H9 (cell line): ENCODE measurements around the gene SH3GLB2. TPM values are rescaled to one million over a fixed set of nuclear protein-coding genes. Genes with fewer than 3 reads are reported as not detected.
A peak's percentile ranks its signal among the peaks of the same experiment; 100 is the strongest.

ENCODE experiments used
- DNase-seq: peaks from one replicate; pipeline ENCODE4 v3.0.0-alpha.2; 2017
- H2AFZ ChIP-seq: one replicate; pipeline ENCODE4 v1.6.1; 2013; ENCODE audit warnings: mild to moderate bottlenecking, low read length, control low read depth, moderate library complexity
- H2AK5ac ChIP-seq: 2 replicates; pipeline ENCODE4 v1.6.1; 2013; ENCODE audit warnings: low read length, control low read depth, mixed read lengths; ENCODE audit not compliant: insufficient read length
- H2BK120ac ChIP-seq: one replicate; pipeline ENCODE4 v1.6.1; 2013; ENCODE audit warnings: low read depth, mild to moderate bottlenecking, low read length, control low read depth, inconsistent platforms; ENCODE audit not compliant: poor library complexity, severe bottlenecking
- H2BK12ac ChIP-seq: 2 replicates; pipeline ENCODE4 v1.6.1; 2013; ENCODE audit warnings: low read length, control low read depth, mixed read lengths, low read depth; ENCODE audit not compliant: insufficient read length
- H2BK15ac ChIP-seq: 2 replicates; pipeline ENCODE4 v1.6.1; 2013; ENCODE audit warnings: low read depth, low read length, control low read depth
- H2BK20ac ChIP-seq: one replicate; pipeline ENCODE4 v1.6.1; 2013; ENCODE audit warnings: low read depth, mild to moderate bottlenecking, low read length, control low read depth, inconsistent platforms; ENCODE audit not compliant: poor library complexity, severe bottlenecking
- H2BK5ac ChIP-seq: 2 replicates; pipeline ENCODE4 v1.6.1; 2013; ENCODE audit warnings: low read length, control low read depth, mixed read lengths; ENCODE audit not compliant: insufficient read length
- H3K14ac ChIP-seq: 2 replicates; pipeline ENCODE4 v1.6.1; 2013; ENCODE audit warnings: low read length, control low read depth; ENCODE audit not compliant: insufficient read depth
- H3K18ac ChIP-seq: 2 replicates; pipeline ENCODE4 v1.6.1; 2013; ENCODE audit warnings: low read depth, mild to moderate bottlenecking, mixed read lengths, low read length, control low read depth; ENCODE audit not compliant: insufficient read length
- H3K23ac ChIP-seq: 2 replicates; pipeline ENCODE4 v1.6.1; 2013; ENCODE audit warnings: low read length, control low read depth, mixed read lengths, low read depth; ENCODE audit not compliant: insufficient read length
- H3K23me2 ChIP-seq: 2 replicates; pipeline ENCODE4 v1.6.1; 2013; ENCODE audit warnings: low read depth, mild to moderate bottlenecking, mixed read lengths, low read length, control low read depth; ENCODE audit not compliant: insufficient read length, poor library complexity, severe bottlenecking
- H3K27ac ChIP-seq: 2 replicates; pipeline ENCODE4 v1.5.1; 2013; ENCODE audit warnings: low read length, control low read depth, mixed read lengths, low read depth; ENCODE audit not compliant: insufficient read length
- H3K27me3 ChIP-seq: 2 replicates; pipeline ENCODE4 v1.6.1; 2013; ENCODE audit warnings: low read length, control low read depth, inconsistent platforms; ENCODE audit not compliant: insufficient read depth
- H3K4ac ChIP-seq: 2 replicates; pipeline ENCODE4 v1.6.1; 2013; ENCODE audit warnings: low read depth, mild to moderate bottlenecking, control low read depth, inconsistent platforms, low read length, moderate library complexity
- H3K4me1 ChIP-seq: 2 replicates; pipeline ENCODE4 v1.6.1; 2013; ENCODE audit warnings: low read length, control low read depth, inconsistent platforms; ENCODE audit not compliant: insufficient read depth
- H3K4me2 ChIP-seq: 2 replicates; pipeline ENCODE4 v1.6.1; 2013; ENCODE audit warnings: low read length, control low read depth, mixed read lengths; ENCODE audit not compliant: insufficient read length, insufficient read depth
- H3K56ac ChIP-seq: 2 replicates; pipeline ENCODE4 v1.6.1; 2013; ENCODE audit warnings: low read depth, mild to moderate bottlenecking, mixed read lengths, low read length, control low read depth; ENCODE audit not compliant: insufficient read length
- H3K79me1 ChIP-seq: 2 replicates; pipeline ENCODE4 v1.6.1; 2013; ENCODE audit warnings: low read depth, mild to moderate bottlenecking, moderate library complexity, low read length, control low read depth, inconsistent platforms; ENCODE audit not compliant: insufficient read depth, poor library complexity, severe bottlenecking
- H3K79me2 ChIP-seq: 2 replicates; pipeline ENCODE4 v1.6.1; 2013; ENCODE audit warnings: low read length, control low read depth, inconsistent platforms; ENCODE audit not compliant: insufficient read depth
- H3K9ac ChIP-seq: 2 replicates; pipeline ENCODE4 v1.6.1; 2013; ENCODE audit warnings: low read length, control low read depth, mixed read lengths; ENCODE audit not compliant: insufficient read length; ENCODE audit errors: extremely low read depth
- H3K9me3 ChIP-seq: one replicate; pipeline ENCODE4 v1.6.1; 2013; ENCODE audit warnings: low read depth, low read length, inconsistent platforms; ENCODE audit not compliant: control insufficient read depth
- H3T11ph ChIP-seq: one replicate; pipeline ENCODE4 v1.6.1; 2013; ENCODE audit warnings: mild to moderate bottlenecking, low read length, control low read depth, inconsistent platforms
- H4K20me1 ChIP-seq: one replicate; pipeline ENCODE4 v1.6.1; 2013; ENCODE audit not compliant: control insufficient read depth, insufficient read length, insufficient read depth
- H4K5ac ChIP-seq: 2 replicates; pipeline ENCODE4 v1.6.1; 2013; ENCODE audit warnings: low read depth, mild to moderate bottlenecking, mixed read lengths, low read length, control low read depth; ENCODE audit not compliant: insufficient read length
- H4K8ac ChIP-seq: replicated peaks from 2 replicates; pipeline ENCODE4 v1.6.1; 2013; ENCODE audit warnings: low read length, control low read depth, mixed read lengths, low read depth; ENCODE audit not compliant: insufficient read length
- H4K91ac ChIP-seq: 2 replicates; pipeline ENCODE4 v1.6.1; 2013; ENCODE audit warnings: low read depth, mild to moderate bottlenecking, moderate library complexity, mixed read lengths, low read length, control low read depth; ENCODE audit not compliant: insufficient read length
- H3K27ac Mint-ChIP-seq, 3 experiments: 2 replicates in 2 of 3; 3 replicates in 1 of 3; pipeline ENCODE4 v1.8.0; 2020 to 2021; ENCODE audit warnings: mixed read lengths in 3 of 3, mild to moderate bottlenecking in 1 of 3, moderate library complexity in 1 of 3
- H3K27me3 Mint-ChIP-seq: 2 replicates; pipeline ENCODE4 v1.8.0; 2021; ENCODE audit warnings: low read depth, mild to moderate bottlenecking, moderate library complexity, mixed read lengths
- H3K36me3 Mint-ChIP-seq, 3 experiments: 2 replicates in 2 of 3; 3 replicates in 1 of 3; pipeline ENCODE4 v1.8.0; 2020 to 2021; ENCODE audit warnings: low read depth in 3 of 3, mixed read lengths in 3 of 3; ENCODE audit not compliant: insufficient read depth in 1 of 3
- H3K4me1 Mint-ChIP-seq, 2 experiments: 2 replicates each; pipeline ENCODE4 v1.8.0; 2020; ENCODE audit warnings: mixed read lengths in 2 of 2
- H3K4me3 Mint-ChIP-seq, 2 experiments: 2 replicates in 1 of 2; 3 replicates in 1 of 2; pipeline ENCODE4 v1.8.0; 2020 to 2021; ENCODE audit warnings: mild to moderate bottlenecking in 2 of 2, mixed read lengths in 2 of 2, moderate library complexity in 1 of 2
- H3K9me3 Mint-ChIP-seq, 2 experiments: 2 replicates in 1 of 2; 3 replicates in 1 of 2; pipeline ENCODE4 v1.8.0; 2020; ENCODE audit warnings: mild to moderate bottlenecking in 2 of 2, mixed read lengths in 2 of 2, moderate library complexity in 1 of 2
- WGBS: extraction: QIAGEN DNeasy Blood & Tissue Kit; methylation state at CpG from one replicate; pipeline ENCODE4 v1.1.7; 2013; ENCODE audit warnings: missing lambda C conversion rate, low lambda C conversion rate, mixed read lengths; ENCODE audit not compliant: insufficient read length; ENCODE audit errors: extremely low coverage; 5-methylcytosine and 5-hydroxymethylcytosine counted together
- total RNA-seq: library from RNA; stranded (reverse); gene quantifications from 2 replicates; pipeline ENCODE4 v1.2.1, GENCODE V29; 2021
- TF ChIP-seq, protein P1 (sequence below): fragments of 200-600 bp; sonication (generic); conservative IDR thresholded peaks from 3 replicates; pipeline ENCODE4 v1.8.0; 2021; ENCODE audit warnings: antibody characterized with exemption, mild to moderate bottlenecking

The SH3GLB2 gene
- total RNA-seq, 1 experiment from 2014 or later = 69.5 TPM

DNA sequence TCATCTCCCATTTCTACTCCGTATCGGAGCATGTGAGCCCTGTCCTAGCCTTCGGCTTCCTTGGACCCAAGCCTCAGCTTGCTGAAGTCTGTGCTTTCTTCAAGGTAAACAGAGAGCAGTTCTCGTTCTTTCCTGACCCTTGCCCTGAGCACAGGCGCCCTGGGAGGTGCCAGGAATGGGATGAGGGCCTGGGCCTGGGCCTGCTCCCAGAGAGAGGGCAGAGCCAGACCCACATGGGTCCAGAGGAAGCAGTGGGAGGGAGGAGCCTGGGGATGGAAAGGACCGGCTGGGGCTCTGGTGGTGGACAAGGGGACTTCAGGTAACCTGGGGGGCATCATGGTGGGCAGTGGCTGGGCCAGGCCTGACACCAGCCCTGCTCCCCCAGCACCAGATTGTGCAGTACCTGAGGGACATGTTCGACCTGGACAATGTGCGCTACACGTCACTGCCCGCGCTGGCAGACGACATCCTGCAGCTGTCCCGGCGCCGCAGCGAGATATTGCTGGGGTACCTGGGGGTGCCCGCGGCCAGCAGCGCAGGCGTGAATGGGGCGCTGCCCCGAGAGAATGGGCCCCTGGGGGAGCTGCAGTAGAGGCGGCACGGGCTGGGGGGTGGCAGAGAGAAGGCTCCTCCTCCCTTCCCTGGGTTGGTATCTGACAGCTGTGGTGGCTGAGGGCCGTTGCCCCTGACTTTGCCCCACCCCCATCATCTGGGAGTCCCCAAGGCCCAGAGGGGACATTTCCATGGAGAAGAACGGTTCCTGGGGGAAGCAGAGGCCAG, 41.9 kb upstream of the SH3GLB2 start:
- no peak overlapping the region for H4K8ac ChIP-seq
- no peak overlapping the region for H3K18ac ChIP-seq
- H3T11ph ChIP-seq = no peak overlapping the region
- no peak overlapping the region for H2BK20ac ChIP-seq
- H3K9ac ChIP-seq = no peak overlapping the region
- no peak overlapping the region for H2BK5ac ChIP-seq
- peak overlapping the region in 1 of 3 experiments; percentile 82; a peak in 2 of 7 replicates for H3K27ac Mint-ChIP-seq
- peaks cover 14 to 23% of the 10 kb centered on the region in 2 experiments for H3K4me1 Mint-ChIP-seq
- H2BK15ac ChIP-seq = no peak overlapping the region; the same call in 1 of the 2 replicates
- TF ChIP-seq, protein P1, sequence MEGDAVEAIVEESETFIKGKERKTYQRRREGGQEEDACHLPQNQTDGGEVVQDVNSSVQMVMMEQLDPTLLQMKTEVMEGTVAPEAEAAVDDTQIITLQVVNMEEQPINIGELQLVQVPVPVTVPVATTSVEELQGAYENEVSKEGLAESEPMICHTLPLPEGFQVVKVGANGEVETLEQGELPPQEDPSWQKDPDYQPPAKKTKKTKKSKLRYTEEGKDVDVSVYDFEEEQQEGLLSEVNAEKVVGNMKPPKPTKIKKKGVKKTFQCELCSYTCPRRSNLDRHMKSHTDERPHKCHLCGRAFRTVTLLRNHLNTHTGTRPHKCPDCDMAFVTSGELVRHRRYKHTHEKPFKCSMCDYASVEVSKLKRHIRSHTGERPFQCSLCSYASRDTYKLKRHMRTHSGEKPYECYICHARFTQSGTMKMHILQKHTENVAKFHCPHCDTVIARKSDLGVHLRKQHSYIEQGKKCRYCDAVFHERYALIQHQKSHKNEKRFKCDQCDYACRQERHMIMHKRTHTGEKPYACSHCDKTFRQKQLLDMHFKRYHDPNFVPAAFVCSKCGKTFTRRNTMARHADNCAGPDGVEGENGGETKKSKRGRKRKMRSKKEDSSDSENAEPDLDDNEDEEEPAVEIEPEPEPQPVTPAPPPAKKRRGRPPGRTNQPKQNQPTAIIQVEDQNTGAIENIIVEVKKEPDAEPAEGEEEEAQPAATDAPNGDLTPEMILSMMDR = no peak
- H3K79me2 ChIP-seq = no peaks in the 10 kb centered on the region
- H3K27ac ChIP-seq = no peak overlapping the region
- H4K91ac ChIP-seq = no peak overlapping the region
- H2AK5ac ChIP-seq = no peak overlapping the region
- H3K79me1 ChIP-seq = no peaks in the 10 kb centered on the region
- H3K9me3 Mint-ChIP-seq = no peaks in the 10 kb centered on the region
- no peaks in the 10 kb centered on the region for H3K9me3 ChIP-seq
- WGBS = no CpG with 5 or more reads among the region's 26 CpGs
- H3K14ac ChIP-seq = no peak overlapping the region
- H3K4me1 ChIP-seq = peaks cover 5% of the 10 kb centered on the region; the same call in 1 of the 2 replicates
- no peaks in the 10 kb centered on the region for H3K27me3 ChIP-seq
- H3K4me3 Mint-ChIP-seq = no peak overlapping the region
- peaks cover 15 to 30% (median 28%) of the 10 kb centered on the region in 3 experiments; a peak in 6 of 7 replicates for H3K36me3 Mint-ChIP-seq
- H4K20me1 ChIP-seq = no peaks in the 10 kb centered on the region
- H3K23ac ChIP-seq = no peak overlapping the region
- no peak overlapping the region for H2BK120ac ChIP-seq
- no peak overlapping the region for H4K5ac ChIP-seq
- no peak overlapping the region for H3K56ac ChIP-seq
- H3K27me3 Mint-ChIP-seq = no peaks in the 10 kb centered on the region
- no peaks in the 10 kb centered on the region for H3K23me2 ChIP-seq
- no peak overlapping the region for H2AFZ ChIP-seq
- H3K4me2 ChIP-seq = no peak overlapping the region
- no peak overlapping the region for H3K4ac ChIP-seq
- H2BK12ac ChIP-seq = no peak overlapping the region
- DNase-seq = peak; percentile 30
